K562 (cell line): Measurements from ENCODE around the gene KLHL24. TPM values are rescaled to one million over a fixed set of nuclear protein-coding genes. Genes with fewer than 3 reads are reported as not detected.
"Not testable (repeated sequence)": the region's sequence is repeated elsewhere in the genome, so short reads cannot be mapped to it uniquely, and the experiment has no call there.

Experiments
- ATAC-seq: fragments of 200-7000 bp; cut with Tn5 transposase; 3 replicates; pipeline ENCODE4 v1.9.1; 2020; ENCODE audit warnings: moderate library complexity
- BruUV-seq: library from RNA; stranded (reverse); fragments of 400-500 nt; replicated peaks from 2 replicates; lab custom pipeline; 2021; lab: Mats Ljungman, UMichigan
- CTCF ChIA-PET: fragments of 300-600 bp; formaldehyde crosslinking; extraction: SDS; loops from one replicate; lab custom pipeline; 2021; ENCODE audit warnings: low intra/inter-chr PET ratio; lab: Yijun Ruan, JAX
- POLR2A ChIA-PET: fragments of 300-600, 350-650 bp; sonication (Branson Sonifier 250); formaldehyde crosslinking; extraction: SDS; loops from one replicate; lab custom pipeline; 2021; ENCODE audit warnings: antibody characterized with exemption, inconsistent platforms; lab: Yijun Ruan, JAX
- DNase-seq, 4 experiments: peaks; one replicate each; pipeline versions ENCODE4 v3.0.0 to v3.0.0-alpha.2; 2011 to 2018; ENCODE audit warnings: low spot score in 3 of 4, mixed read lengths in 3 of 4; ENCODE audit errors: extremely low read depth in 1 of 4
- FAIRE-seq: peaks from 2 replicates; lab custom pipeline; 2011; peaks lifted over from hg19 to GRCh38; lab: Jason Lieb, UNC
- H2AFZ ChIP-seq: 2 replicates; pipeline ENCODE4 v1.6.0; 2011; ENCODE audit warnings: low read depth, low read length, control low read depth, inconsistent platforms
- H3K27ac ChIP-seq: fragments of 200-600 bp; 3 replicates; pipeline ENCODE4 v1.8.0; 2011; ENCODE audit warnings: low read depth, mild to moderate bottlenecking, control low read depth, inconsistent platforms, low read length, moderate library complexity, mixed read lengths; ENCODE audit errors: extremely low read depth
- H3K27me3 ChIP-seq, 2 experiments: fragments of 300-600 bp in 1 of 2; 2 replicates in 1 of 2; 3 replicates in 1 of 2; pipeline versions ENCODE4 v1.6.0 to v1.8.0; 2011; ENCODE audit warnings: inconsistent platforms in 2 of 2, low read length in 2 of 2, mild to moderate bottlenecking in 1 of 2, mixed read lengths in 1 of 2, moderate library complexity in 1 of 2; ENCODE audit not compliant: control insufficient read depth in 2 of 2, insufficient read depth in 2 of 2
- H3K36me3 ChIP-seq: fragments of 300-600 bp; 3 replicates; pipeline ENCODE4 v1.8.0; 2011; ENCODE audit warnings: mild to moderate bottlenecking, low read length, inconsistent platforms; ENCODE audit not compliant: control insufficient read depth, insufficient read depth
- H3K4me1 ChIP-seq, 2 experiments: fragments of 200-600 bp in 1 of 2; replicated peaks in 1 of 2; 2 replicates in 1 of 2; 3 replicates in 1 of 2; pipeline versions ENCODE4 v1.5.1 to v1.8.0; 2011; ENCODE audit warnings: inconsistent platforms in 2 of 2, low read length in 2 of 2, mild to moderate bottlenecking in 1 of 2, mixed read lengths in 1 of 2, moderate library complexity in 1 of 2; ENCODE audit not compliant: control insufficient read depth in 2 of 2, insufficient read depth in 2 of 2
- H3K4me2 ChIP-seq: 2 replicates; pipeline ENCODE4 v1.6.1; 2011; ENCODE audit warnings: low read length, control low read depth, inconsistent platforms, mixed read lengths; ENCODE audit not compliant: insufficient read depth
- H3K4me3 ChIP-seq: fragments of 200-600 bp; sonication (generic), shearing (Covaris generic); 2 replicates; pipeline ENCODE4 v1.5.1; 2016; ENCODE audit warnings: control low read depth, inconsistent platforms
- H3K79me2 ChIP-seq: fragments of 200-600 bp; 3 replicates; pipeline ENCODE4 v1.8.0; 2011; ENCODE audit warnings: low read length, inconsistent platforms; ENCODE audit not compliant: control insufficient read depth, insufficient read depth
- H3K9ac ChIP-seq, 2 experiments: 2 replicates each; pipeline versions ENCODE4 v1.6.0 to v1.6.1; 2011; ENCODE audit warnings: low read depth in 2 of 2, low read length in 2 of 2, control low read depth in 1 of 2, inconsistent platforms in 1 of 2, mild to moderate bottlenecking in 1 of 2, mixed read lengths in 1 of 2; ENCODE audit not compliant: insufficient read depth in 1 of 2
- H3K9me1 ChIP-seq: one replicate; pipeline ENCODE4 v1.6.0; 2011; ENCODE audit warnings: inconsistent platforms, mild to moderate bottlenecking, low read length, moderate library complexity; ENCODE audit not compliant: control insufficient read depth, insufficient read depth
- H3K9me3 ChIP-seq: replicated peaks from 2 replicates; pipeline ENCODE4 v1.5.1; 2011; ENCODE audit warnings: low read depth, low read length, inconsistent platforms; ENCODE audit not compliant: control insufficient read depth, insufficient read depth
- H4K20me1 ChIP-seq: replicated peaks from 2 replicates; pipeline ENCODE4 v1.6.1; 2011; ENCODE audit warnings: low read length, inconsistent platforms, mixed read lengths; ENCODE audit not compliant: control insufficient read depth, insufficient read depth
- AFF1 ChIP-seq, 2 experiments: fragments of 450-650 bp; IDR thresholded peaks; 2 replicates each; pipeline ENCODE4 v1.6.1; 2018; ENCODE audit warnings: mild to moderate bottlenecking in 2 of 2, low read depth in 1 of 2; ENCODE audit not compliant: partially characterized antibody in 2 of 2
- TRIM24 ChIP-seq, 2 experiments: fragments of 450-650 bp; IDR thresholded peaks; 2 replicates each; pipeline ENCODE4 v1.6.1; 2016
- ZBTB26 ChIP-seq: fragments of 450-650 bp; formaldehyde crosslinking; IDR thresholded peaks from 2 replicates; pipeline ENCODE4 v1.4.0; 2022; ENCODE audit warnings: missing genetic modification characterization
- ZKSCAN1 ChIP-seq: fragments of 150-350 bp; IDR thresholded peaks from 2 replicates; pipeline ENCODE4 v1.6.1; 2016; ENCODE audit warnings: low read depth, low read length
- WGBS: fragments of 100-300 bp; shearing (Covaris generic); methylation state at CpG from one replicate; pipeline ENCODE4 v1.1.6; 2016; ENCODE audit warnings: low coverage, mixed read lengths; ENCODE audit not compliant: insufficient coverage; ENCODE audit errors: missing lambda C conversion rate; 5-methylcytosine and 5-hydroxymethylcytosine counted together
- in situ Hi-C: fragments of 300-500 bp; cut with MboI; formaldehyde crosslinking; loops from 4 replicates; pipeline ENCODE4 v1.15.0; 2018; ENCODE audit warnings: inconsistent platforms, mixed read lengths
- intact Hi-C: fragments of 100-400 bp; cut with micrococcal nuclease; formaldehyde crosslinking; loops from 2 replicates; pipeline ENCODE4 v1.14.2; 2022
- polyA plus RNA-seq, 8 experiments: library from polyadenylated mRNA; depleted of rRNA in 4 of 8; stranded (reverse) in 5 of 8; unstranded in 3 of 8; fragments of >200 nt; fragmentation: Nextera tagmentation in 2 of 8; fragmentation: Illumina TruSeq in 1 of 8; extraction: Ambion mirVana in 2 of 8; extraction: Trizol in 1 of 8; gene quantifications; 2 replicates each; pipeline versions ENCODE4 v1.2.1 to v1.2.3, GENCODE V29; 2011 to 2014; ENCODE audit warnings: inconsistent platforms in 1 of 8, missing spikeins in 1 of 8
- total RNA-seq, 7 experiments: library from RNA; depleted of rRNA in 6 of 7; stranded (reverse); fragments of >200 nt in 6 of 7; fragmentation: Illumina TruSeq in 2 of 7; extraction: Trizol in 2 of 7; gene quantifications; 2 replicates each; pipeline versions ENCODE4 v1.2.1 to v1.2.3, GENCODE V29; 2011 to 2021; ENCODE audit warnings: low replicate concordance in 1 of 7

The KLHL24 gene
- total and polyA plus RNA-seq, 9 of the 15 experiments (the other 6 are each of a cell fraction or from before 2014, with no cell fraction given) = 3.3 to 21.2 (median 14.2) TPM

GRCh38 chr3:183597959-183598358 is 37.5 kb upstream of the KLHL24 start:
- BruUV-seq = no TSS peak
- POLR2A ChIA-PET = no interaction called here

GRCh38 chr3:183611326-183611725 is 24.1 kb upstream of the KLHL24 start:
- H3K27ac ChIP-seq, H3K9me1 ChIP-seq, H3K4me3 ChIP-seq, H3K9me3 ChIP-seq, ATAC-seq, CTCF ChIA-PET, H4K20me1 ChIP-seq, H3K36me3 ChIP-seq, POLR2A ChIA-PET, H3K9ac ChIP-seq, intact Hi-C loops, in situ Hi-C loops, H2AFZ ChIP-seq, BruUV-seq, H3K27me3 ChIP-seq, FAIRE-seq, H3K4me2 ChIP-seq, H3K4me1 ChIP-seq, DNase-seq, H3K79me2 ChIP-seq: not testable (repeated sequence)
- WGBS = 77% methylated on average over 6 of the region's 6 CpGs

More at GRCh38 chr3:183597959-183598358, 37.5 kb upstream of the KLHL24 start:
- no peak for FAIRE-seq
- no peak for DNase-seq
- H3K27me3 ChIP-seq = no peaks in the 10 kb centered on the region
- H3K9ac ChIP-seq = no peak overlapping the region
- intact Hi-C loops (no loop called here), in situ Hi-C loops (no loop called here)
- WGBS = 0% methylated on average over 1 of the region's 1 CpG
- TF ChIP-seq AFF1 (IDR thresholded peaks at IDR 0.05; ENCODE audit: low read depth in 1 of 2, partially characterized antibody in 2 of 2) (peak in 1 of 2 experiments; percentile 98), ZBTB26 (CRISPR knock-in tag) (no peak), ZKSCAN1 (no peak), TRIM24 (IDR thresholded peaks at IDR 0.05) (0 out of 4 replicates have a peak, but pooled peaks of 1 of the 2 experiments have one; percentile 43)
- no peaks in the 10 kb centered on the region for H3K79me2 ChIP-seq
- H3K4me2 ChIP-seq = no peak overlapping the region
- H3K4me1 ChIP-seq = no peaks in the 10 kb centered on the region
- no peaks in the 10 kb centered on the region for H3K36me3 ChIP-seq
- H4K20me1 ChIP-seq = no peaks in the 10 kb centered on the region
- no peak overlapping the region for H3K4me3 ChIP-seq
- no peaks in the 10 kb centered on the region for H3K9me3 ChIP-seq
- CTCF ChIA-PET = no interaction called here
- H2AFZ ChIP-seq = no peak overlapping the region
- H3K9me1 ChIP-seq = no peaks in the 10 kb centered on the region
- H3K27ac ChIP-seq = no peak overlapping the region
- ATAC-seq = no peak
